ENCODE results near the gene COL27A1. TPM values are rescaled to one million over a fixed set of nuclear protein-coding genes. Genes with fewer than 3 reads are reported as not detected.

COL27A1 gene
- total and polyA plus RNA-seq, 2 experiments from 2014 or later, result 10.5 to 18.0 TPM

- Histone ChIP-seq H3K27ac (ENCODE audit: low read depth) (no peak overlapping the region), H3K79me2 (replicated peaks; ENCODE audit: insufficient read depth) (no peaks in the 10 kb centered on the region), H2AFZ (no peak overlapping the region), H3K36me3 (ENCODE audit: insufficient read depth) (peaks cover 13% of the 10 kb centered on the region), H3K27me3 (ENCODE audit: insufficient read depth) (no peaks in the 10 kb centered on the region), H3K4me2 (no peak overlapping the region), H4K20me1 (replicated peaks; ENCODE audit: insufficient read depth) (no peaks in the 10 kb centered on the region), H3F3A (replicated peaks; ENCODE audit: low read depth) (no peaks in the 10 kb centered on the region), H3K9me2 (ENCODE audit: insufficient read depth) (0 out of 2 replicates have a peak, but pooled peaks cover 3% of the 10 kb centered on the region), H3K4me1 (ENCODE audit: insufficient read depth) (no peaks in the 10 kb centered on the region), H3K4me3 (no peak overlapping the region)
- Mint-ChIP-seq H3K4me3 (no peak overlapping the region), H3K4me1 (peaks cover 4% of the 10 kb centered on the region; the same call in 1 of the 3 replicates), H3K27me3 (ENCODE audit: insufficient read depth, low read depth, poor library complexity) (peaks cover 7% of the 10 kb centered on the region), H3K9me3 (peaks cover 16% of the 10 kb centered on the region), H3K36me3 (ENCODE audit: low read depth) (peaks cover 27% of the 10 kb centered on the region), H3K27ac (no peak overlapping the region)
- no peak for TF ChIP-seq ETS1 (IDR thresholded peaks at IDR 0.05)
- TF ChIP-seq CREB1 (CRISPR knock-in tag; IDR thresholded peaks at IDR 0.05; ENCODE audit: low read depth), result no peak
- no peak for TF ChIP-seq ZNF462 (CRISPR knock-in tag; IDR thresholded peaks at IDR 0.05)
- TF ChIP-seq REST (IDR thresholded peaks at IDR 0.05; ENCODE audit: unreplicated experiment), result no peak
- TF ChIP-seq EZH2 (IDR thresholded peaks at IDR 0.05; ENCODE audit: low read depth, unreplicated experiment), result no peak
- TF ChIP-seq STAT1 (IDR thresholded peaks at IDR 0.05; ENCODE audit: unreplicated experiment), result no peak
- TF ChIP-seq POLR2AphosphoS5 (IDR thresholded peaks at IDR 0.05; ENCODE audit: low read depth), result no peak
- DNase-seq (ENCODE audit: low spot score), result no peak
- no peak for ATAC-seq
Measured at GRCh38 chr9:114185570-114186490, 30.5 kb downstream of the COL27A1 start.

Measured in GM23338 (cell line).